IPS-NIHi7 (cell line): Measurements from ENCODE around the gene AKR1A1.
"Not testable (repeated sequence)": the region's sequence is repeated elsewhere in the genome, so short reads cannot be mapped to it uniquely, and the experiment has no call there.

Experiments used
- DNase-seq: peaks from one replicate; pipeline ENCODE4 v3.0.0; 2012; ENCODE audit warnings: mixed read lengths; ENCODE audit errors: extremely low spot score

Gene AKR1A1

GRCh38 chr1:45569962-45570581 lies 19.4 kb downstream of the AKR1A1 start:
- DNase-seq: peak; percentile 76

GRCh38 chr1:45570631-45571030 lies 20.0 kb downstream of the AKR1A1 start:
- DNase-seq: no peak

GRCh38 chr1:45573231-45573804 lies 22.7 kb downstream of the AKR1A1 start:
- no peak for DNase-seq

- DNase-seq: no peak
Measured at GRCh38 chr1:45574105-45574626, 23.5 kb downstream of the AKR1A1 start.

- peak; percentile 100 for DNase-seq
Measured at GRCh38 chr1:45583264-45583665, 32.6 kb downstream of the AKR1A1 start.

- DNase-seq: peak; percentile 90
Measured at GRCh38 chr1:45583666-45584350, 33.2 kb downstream of the AKR1A1 start, which contains the start of gene NASP. Gene NASP, plus strand, starts transcription at chr1:45584041. Its CDS starts 106 bp downstream, at chr1:45584147.

GRCh38 chr1:45584351-45585109 lies 33.9 kb downstream of the AKR1A1 start:
- peak; percentile 94 for DNase-seq

- no peak for DNase-seq
Measured at GRCh38 chr1:45585110-45585426, 34.4 kb downstream of the AKR1A1 start.

- no peak for DNase-seq
Measured at GRCh38 chr1:45585496-45586075, 35.0 kb downstream of the AKR1A1 start.

GRCh38 chr1:45586769-45587168 lies 36.1 kb downstream of the AKR1A1 start:
- DNase-seq: no peak

- no peak for DNase-seq
Measured at GRCh38 chr1:45589861-45590260, 39.2 kb downstream of the AKR1A1 start.

- no peak for DNase-seq
Measured at GRCh38 chr1:45594412-45594811, 43.8 kb downstream of the AKR1A1 start.

- DNase-seq: not testable (repeated sequence)
Measured at GRCh38 chr1:45596765-45597164, 46.1 kb downstream of the AKR1A1 start.

GRCh38 chr1:45604239-45604638 lies 53.6 kb downstream of the AKR1A1 start:
- no peak for DNase-seq

GRCh38 chr1:45607404-45608074 lies 56.9 kb downstream of the AKR1A1 start:
- no peak for DNase-seq

- no peak for DNase-seq
Measured at GRCh38 chr1:45608175-45609156, 57.8 kb downstream of the AKR1A1 start.

GRCh38 chr1:45610589-45611226 lies 60.1 kb downstream of the AKR1A1 start:
- no peak for DNase-seq

- no peak for DNase-seq
Measured at GRCh38 chr1:45612941-45613579, 62.4 kb downstream of the AKR1A1 start.

- DNase-seq: no peak
Measured at GRCh38 chr1:45615885-45616284, 65.3 kb downstream of the AKR1A1 start.
